GM19463 (cell line): ENCODE results near the gene COPE.
"Not testable (repeated sequence)": the region's sequence is repeated elsewhere in the genome, so short reads cannot be mapped to it uniquely, and the experiment has no call there.

Experiments
- ATAC-seq: cut with Tn5 transposase; IDR thresholded peaks from one replicate; pipeline ENCODE4 v1.9.1; 2021; ENCODE audit warnings: mild to moderate bottlenecking, moderate library complexity; ENCODE audit not compliant: unreplicated experiment

COPE gene

GRCh38 chr19:18940769-18941627, 21.8 kb upstream of the COPE start, which contains the start of gene HOMER3:
HOMER3 (minus strand) TSS chr19:18941217; CDS start chr19:18938982, 2,235 bp downstream.
- no peak for ATAC-seq

- ATAC-seq, result no peak
These were observed 21.0 kb upstream of the COPE start for GRCh38 chr19:18939922-18940768.

- ATAC-seq, result no peak
These were observed 20.0 kb upstream of the COPE start for GRCh38 chr19:18939163-18939562.

GRCh38 chr19:18933297-18933696, 14.1 kb upstream of the COPE start:
- ATAC-seq, result no peak

- ATAC-seq, result no peak
These were observed 13.1 kb upstream of the COPE start for GRCh38 chr19:18932216-18932841.

GRCh38 chr19:18931316-18932162, 12.4 kb upstream of the COPE start:
- no peak for ATAC-seq

- no peak for ATAC-seq
These were observed 10.1 kb upstream of the COPE start for GRCh38 chr19:18929311-18929710.

GRCh38 chr19:18928018-18928805, 9.0 kb upstream of the COPE start:
- ATAC-seq, result no peak

GRCh38 chr19:18924684-18925213, 5.6 kb upstream of the COPE start:
- ATAC-seq, result no peak

GRCh38 chr19:18922228-18922985, 3.2 kb upstream of the COPE start:
- no peak for ATAC-seq

- no peak for ATAC-seq
These were observed 2.4 kb upstream of the COPE start for GRCh38 chr19:18921593-18921992.

- ATAC-seq, result no peak
These were observed 1.2 kb upstream of the COPE start for GRCh38 chr19:18920400-18920799.

- ATAC-seq, result no peak
These were observed 670 bp upstream of the COPE start for GRCh38 chr19:18919900-18920214.

- ATAC-seq, result not testable (repeated sequence)
These were observed 1.6 kb downstream of the COPE start for GRCh38 chr19:18917593-18917992.

- no peak for ATAC-seq
These were observed 3.5 kb downstream of the COPE start for GRCh38 chr19:18915639-18916038.

- no peak for ATAC-seq
These were observed 5.7 kb downstream of the COPE start for GRCh38 chr19:18913466-18913865.

GRCh38 chr19:18912933-18913332, 6.3 kb downstream of the COPE start:
- no peak for ATAC-seq

- ATAC-seq, result no peak
These were observed 8.3 kb downstream of the COPE start for GRCh38 chr19:18910801-18911436.
